RWPE1 (cell line): Measurements from ENCODE around the gene PITX1.

Experiments used
- CTCF ChIA-PET: fragments of 350-600 bp; sonication (Branson Sonifier 250); formaldehyde crosslinking; extraction: SDS; loops from one replicate; lab custom pipeline; 2021; lab: Yijun Ruan, JAX
- POLR2A ChIA-PET: fragments of 400-600 bp; formaldehyde crosslinking; extraction: SDS; loops from one replicate; lab custom pipeline; 2020; ENCODE audit warnings: antibody characterized with exemption; ENCODE audit not compliant: low non-redundant PET; lab: Yijun Ruan, JAX
- DNase-seq: peaks from one replicate; pipeline ENCODE4 v3.0.0; 2012; ENCODE audit warnings: low spot score
- H3K27ac ChIP-seq: fragments of 450-650 bp; 2 replicates; pipeline ENCODE4 v1.5.1; 2017
- CTCF ChIP-seq: fragments of 450-650 bp; conservative IDR thresholded peaks from 2 replicates; pipeline ENCODE4 v1.5.1; 2017; ENCODE audit warnings: low read depth, mild to moderate bottlenecking

PITX1 gene

GRCh38 chr5:135029477-135030122 lies 4.4 kb downstream of the PITX1 start:
- no peak for TF ChIP-seq CTCF
- H3K27ac ChIP-seq: peak overlapping the region; percentile 89
- DNase-seq: no peak
- CTCF ChIA-PET: no interaction called here
- POLR2A ChIA-PET: no interaction called here

- DNase-seq: no peak
- CTCF ChIA-PET: no interaction called here
- peak overlapping the region; percentile 88 for H3K27ac ChIP-seq
- POLR2A ChIA-PET: no interaction called here
- no peak for TF ChIP-seq CTCF
Observed at GRCh38 chr5:135028791-135029476, 5.1 kb downstream of the PITX1 start.

- POLR2A ChIA-PET: no interaction called here
- peak overlapping the region; percentile 88 for H3K27ac ChIP-seq
- DNase-seq: no peak
- CTCF ChIA-PET: no interaction called here
- no peak for TF ChIP-seq CTCF
Observed at GRCh38 chr5:135027697-135028615, 6.1 kb downstream of the PITX1 start.

GRCh38 chr5:135027266-135027696 lies 6.7 kb downstream of the PITX1 start:
- DNase-seq: no peak
- TF ChIP-seq CTCF: no peak
- peak overlapping the region; percentile 88 for H3K27ac ChIP-seq
- ChIA-PET POLR2A (no interaction called here), CTCF (interaction anchor here (1.1 kb wide), 1 partner anchor 11 kb away, joined by 3 read pairs; no protein-coding TSS in a partner anchor)

GRCh38 chr5:135026645-135027265 lies 7.3 kb downstream of the PITX1 start:
- POLR2A ChIA-PET: interaction anchor here (0.5 to 0.6 kb wide), 3 partner anchors 8 to 1445 kb away, joined by 3 to 4 read pairs (median 3); no protein-coding TSS in a partner anchor
- no peak for TF ChIP-seq CTCF
- DNase-seq: no peak
- H3K27ac ChIP-seq: peak overlapping the region; percentile 88
- CTCF ChIA-PET: interaction anchor here (1.1 kb wide), 1 partner anchor 12 kb away, joined by 3 read pairs; no protein-coding TSS in a partner anchor
